Ramos (cell line): ENCODE measurements around the gene MAPKAP1.

Experiments
- in situ Hi-C: fragments of 300-500 bp; cut with MboI; formaldehyde crosslinking; loops from one replicate; pipeline ENCODE4 v1.14.3; 2022; ENCODE audit warnings: low sequenced_read_pairs; ENCODE audit not compliant: unreplicated experiment

Gene MAPKAP1

GRCh38 chr9:125648294-125648693, 58.7 kb downstream of the MAPKAP1 start:
- in situ Hi-C loops: no loop called here

GRCh38 chr9:125646621-125647100, 60.3 kb downstream of the MAPKAP1 start:
- in situ Hi-C loops: no loop called here

GRCh38 chr9:125646217-125646616, 60.8 kb downstream of the MAPKAP1 start:
- in situ Hi-C loops: no loop called here

GRCh38 chr9:125644819-125645507, 62.0 kb downstream of the MAPKAP1 start:
- in situ Hi-C loops: no loop called here

- in situ Hi-C loops: no loop called here
Measured at GRCh38 chr9:125642311-125642710, 64.7 kb downstream of the MAPKAP1 start.

GRCh38 chr9:125639057-125639456, 68.0 kb downstream of the MAPKAP1 start:
- in situ Hi-C loops: no loop called here

GRCh38 chr9:125638239-125639045, 68.6 kb downstream of the MAPKAP1 start:
- in situ Hi-C loops: no loop called here

GRCh38 chr9:125637241-125637640, 69.8 kb downstream of the MAPKAP1 start:
- in situ Hi-C loops: no loop called here

GRCh38 chr9:125635888-125636287, 71.1 kb downstream of the MAPKAP1 start:
- in situ Hi-C loops: no loop called here

- in situ Hi-C loops: no loop called here
Measured at GRCh38 chr9:125634040-125634717, 72.8 kb downstream of the MAPKAP1 start.

- in situ Hi-C loops: no loop called here
Measured at GRCh38 chr9:125633116-125633745, 73.8 kb downstream of the MAPKAP1 start.

- in situ Hi-C loops: no loop called here
Measured at GRCh38 chr9:125632321-125633115, 74.5 kb downstream of the MAPKAP1 start.

GRCh38 chr9:125631391-125632085, 75.5 kb downstream of the MAPKAP1 start:
- in situ Hi-C loops: no loop called here

- in situ Hi-C loops: no loop called here
Measured at GRCh38 chr9:125630436-125630835, 76.6 kb downstream of the MAPKAP1 start.

GRCh38 chr9:125629446-125629845, 77.6 kb downstream of the MAPKAP1 start:
- in situ Hi-C loops: no loop called here

GRCh38 chr9:125626187-125626586, 80.8 kb downstream of the MAPKAP1 start:
- in situ Hi-C loops: no loop called here

- in situ Hi-C loops: no loop called here
Measured at GRCh38 chr9:125621170-125621569, 85.8 kb downstream of the MAPKAP1 start.

- in situ Hi-C loops: no loop called here
Measured at GRCh38 chr9:125620216-125620615, 86.8 kb downstream of the MAPKAP1 start.

GRCh38 chr9:125617087-125617486, 89.9 kb downstream of the MAPKAP1 start:
- in situ Hi-C loops: no loop called here
